Tibial nerve (tissue), 4 donors: ENCODE results near the gene DLGAP4. TPM values are rescaled to one million over a fixed set of nuclear protein-coding genes. Genes with fewer than 3 reads are reported as not detected.

ENCODE experiments used
- DNase-seq, 2 donors: peaks; one replicate each; pipeline ENCODE4 v3.0.0-alpha.2; 2019; ENCODE audit warnings: low spot score in 2 of 2
- H3K27ac ChIP-seq, 4 donors: fragments of 200-600 bp; sonication (generic) in 3 of 4; one replicate each; pipeline ENCODE4 v1.5.1; 2017 to 2019; ENCODE audit warnings: mild to moderate bottlenecking in 1 of 4
- H3K27me3 ChIP-seq, 2 donors: fragments of 200-600 bp; sonication (generic) in 1 of 2; one replicate each; pipeline versions ENCODE4 v1.5.1 to v1.6.0; 2017 to 2019
- H3K36me3 ChIP-seq, 3 donors: fragments of 200-600 bp; sonication (generic); one replicate each; pipeline ENCODE4 v1.5.1; 2018 to 2019
- H3K4me1 ChIP-seq, 4 donors: fragments of 200-600 bp; sonication (generic) in 3 of 4; one replicate each; pipeline ENCODE4 v1.5.1; 2017 to 2019
- H3K4me3 ChIP-seq, 4 donors: fragments of 200-600 bp; sonication (generic) in 3 of 4; one replicate each; pipeline ENCODE4 v1.5.1; 2017 to 2019; ENCODE audit warnings: mild to moderate bottlenecking in 1 of 4, moderate library complexity in 1 of 4
- H3K9me3 ChIP-seq, 4 donors: fragments of 200-600 bp; sonication (generic) in 3 of 4; one replicate each; pipeline ENCODE4 v1.5.1; 2017 to 2019
- CTCF ChIP-seq, 5 experiments: fragments of 200-600 bp in 3 of 5; fragments of 450-650 bp in 2 of 5; sonication (generic) in 3 of 5; IDR thresholded peaks; one replicate each; pipeline ENCODE4 v1.5.1; 2016 to 2019; ENCODE audit warnings: antibody characterized with exemption in 5 of 5, mild to moderate bottlenecking in 3 of 5, moderate library complexity in 2 of 5
- EP300 ChIP-seq, 2 donors: sonication (generic); formaldehyde crosslinking; IDR thresholded peaks; one replicate each; pipeline ENCODE4 v1.6.1; 2017; ENCODE audit warnings: antibody characterized with exemption in 2 of 2, mild to moderate bottlenecking in 1 of 2
- POLR2A ChIP-seq, 2 donors: fragments of 450-650 bp; IDR thresholded peaks; one replicate each; pipeline ENCODE4 v1.6.1; 2017; ENCODE audit warnings: antibody characterized with exemption in 2 of 2, mild to moderate bottlenecking in 2 of 2, moderate library complexity in 2 of 2
- WGBS, 2 donors: methylation state at CpG; one replicate each; pipeline ENCODE4 v1.1.5; 2018; 5-methylcytosine and 5-hydroxymethylcytosine counted together
- total RNA-seq, 4 donors: library from RNA; depleted of rRNA; stranded (reverse); fragments of >200 nt; gene quantifications; one replicate each; pipeline ENCODE4 v1.1.0, GENCODE V29; 2016

Gene DLGAP4
- total RNA-seq, 4 donors from 2014 or later, result 46.1 to 97.5 (median 52.5) TPM

GRCh38 chr20:36277546-36277945, 28.6 kb upstream of the DLGAP4 start:
- no peaks in the 10 kb centered on the region for H3K36me3 ChIP-seq
- no peaks in the 10 kb centered on the region for H3K9me3 ChIP-seq
- peaks cover 0 to 25% of the 10 kb centered on the region in 2 donors for H3K27me3 ChIP-seq
- no peak for TF ChIP-seq EP300 (IDR thresholded peaks at IDR 0.05)
- no peak for TF ChIP-seq CTCF (IDR thresholded peaks at IDR 0.05)
- no peak for TF ChIP-seq POLR2A (IDR thresholded peaks at IDR 0.05)
- 64 to 71% methylated on average over 9 of the region's 9 CpGs for WGBS, 2 donors
- H3K4me1 ChIP-seq, result no peaks in the 10 kb centered on the region
- no peak for DNase-seq
- H3K27ac ChIP-seq, result no peak overlapping the region
- H3K4me3 ChIP-seq, result no peak overlapping the region

GRCh38 chr20:36279362-36279761, 26.8 kb upstream of the DLGAP4 start:
- TF ChIP-seq CTCF (IDR thresholded peaks at IDR 0.05) (no peak), EP300 (IDR thresholded peaks at IDR 0.05) (no peak), POLR2A (IDR thresholded peaks at IDR 0.05) (no peak)
- Histone ChIP-seq H3K4me3 (no peak overlapping the region), H3K27me3 (peaks cover 0 to 14% of the 10 kb centered on the region in 2 donors), H3K4me1 (no peaks in the 10 kb centered on the region), H3K36me3 (no peaks in the 10 kb centered on the region), H3K9me3 (no peaks in the 10 kb centered on the region), H3K27ac (no peak overlapping the region)
- whole genome bisulfite sequencing, 2 donors, result 65 to 73% methylated on average over 5 of the region's 5 CpGs
- no peak for DNase-seq

GRCh38 chr20:36279776-36280175, 26.4 kb upstream of the DLGAP4 start:
- no peaks in the 10 kb centered on the region for H3K4me1 ChIP-seq
- 75 to 76% methylated on average over 6 of the region's 6 CpGs for WGBS, 2 donors
- no peak overlapping the region for H3K27ac ChIP-seq
- no peaks in the 10 kb centered on the region for H3K36me3 ChIP-seq
- H3K4me3 ChIP-seq, result no peak overlapping the region
- TF ChIP-seq EP300 (IDR thresholded peaks at IDR 0.05) (no peak), CTCF (IDR thresholded peaks at IDR 0.05) (no peak), POLR2A (IDR thresholded peaks at IDR 0.05) (no peak)
- no peaks in the 10 kb centered on the region for H3K9me3 ChIP-seq
- H3K27me3 ChIP-seq, result peaks cover 0 to 11% of the 10 kb centered on the region in 2 donors
- DNase-seq, result no peak

GRCh38 chr20:36281785-36282380, 24.3 kb upstream of the DLGAP4 start:
- no peak overlapping the region for H3K4me3 ChIP-seq
- TF ChIP-seq EP300 (IDR thresholded peaks at IDR 0.05), result no peak
- no peak for TF ChIP-seq POLR2A (IDR thresholded peaks at IDR 0.05)
- no peak for TF ChIP-seq CTCF (IDR thresholded peaks at IDR 0.05)
- H3K4me1 ChIP-seq, result no peaks in the 10 kb centered on the region
- no peak overlapping the region for H3K27ac ChIP-seq
- no peaks in the 10 kb centered on the region for H3K36me3 ChIP-seq
- no peak for DNase-seq
- 75 to 77% methylated on average over 10 of the region's 10 CpGs for WGBS, 2 donors
- H3K9me3 ChIP-seq, result no peaks in the 10 kb centered on the region
- peaks cover 0 to 5% of the 10 kb centered on the region in 2 donors for H3K27me3 ChIP-seq

- no peaks in the 10 kb centered on the region for H3K4me1 ChIP-seq
- TF ChIP-seq EP300 (IDR thresholded peaks at IDR 0.05) (no peak), POLR2A (IDR thresholded peaks at IDR 0.05) (no peak), CTCF (IDR thresholded peaks at IDR 0.05) (no peak)
- peaks cover 0 to 5% of the 10 kb centered on the region in 2 donors for H3K27me3 ChIP-seq
- H3K36me3 ChIP-seq, result no peaks in the 10 kb centered on the region
- no peak overlapping the region for H3K27ac ChIP-seq
- H3K9me3 ChIP-seq, result no peaks in the 10 kb centered on the region
- DNase-seq, result no peak
- H3K4me3 ChIP-seq, result no peak overlapping the region
- 92 to 96% methylated on average over 5 of the region's 5 CpGs for WGBS, 2 donors
Measured at GRCh38 chr20:36284751-36285150, 21.4 kb upstream of the DLGAP4 start.
